Retinal pigment epithelial cell (primary cell): ENCODE measurements around the gene TULP3.

Source experiments
- DNase-seq: peaks from one replicate; pipeline ENCODE4 v3.0.0-alpha.2; 2010; ENCODE audit warnings: low read depth
- H3K4me3 ChIP-seq: 2 replicates; pipeline ENCODE4 v1.5.1; 2011; ENCODE audit warnings: mild to moderate bottlenecking, low read length, control low read depth, moderate library complexity
- CTCF ChIP-seq: conservative IDR thresholded peaks from 2 replicates; pipeline ENCODE4 v1.5.1; 2011; ENCODE audit warnings: low read depth, low read length, control low read depth, inconsistent platforms

Gene TULP3

DNA sequence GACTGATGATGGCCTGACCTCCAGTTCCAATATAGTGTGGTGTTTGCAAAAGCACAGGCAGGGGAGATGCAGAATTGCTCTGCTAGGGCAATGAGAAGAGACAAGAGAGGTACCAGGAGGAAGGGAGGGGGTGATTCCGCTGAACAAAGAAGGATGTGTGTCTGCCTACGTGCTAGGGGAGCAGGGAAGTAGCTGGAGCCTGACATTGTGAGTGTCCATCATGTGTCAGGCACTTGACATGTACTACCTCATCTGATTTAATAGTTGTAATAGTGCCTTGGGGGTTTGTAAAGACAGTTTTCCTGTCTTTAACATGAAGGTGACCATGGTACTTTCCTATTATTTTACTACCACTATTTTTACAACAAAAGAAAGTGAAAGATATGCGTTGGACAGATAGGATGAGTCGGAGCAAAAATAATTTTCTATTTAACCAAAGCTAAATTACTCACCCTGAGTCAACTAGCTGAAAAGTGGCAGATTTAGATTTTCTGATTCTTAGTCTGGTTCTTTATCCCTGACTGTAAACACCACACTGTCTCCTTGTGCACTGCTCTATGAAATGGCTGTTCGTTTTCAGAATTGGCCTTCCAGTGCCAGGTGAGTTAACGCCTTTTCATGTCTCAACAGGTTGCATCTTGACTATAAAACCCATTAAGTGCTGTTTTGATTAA, 34.8 kb downstream of the TULP3 start:
- DNase-seq: no peak
- H3K4me3 ChIP-seq: no peak overlapping the region
- no peak for TF ChIP-seq CTCF

GRCh38 chr12:2930865-2931264, 40.2 kb downstream of the TULP3 start:
- no peak for TF ChIP-seq CTCF
- H3K4me3 ChIP-seq: no peak overlapping the region
- DNase-seq: no peak

DNA sequence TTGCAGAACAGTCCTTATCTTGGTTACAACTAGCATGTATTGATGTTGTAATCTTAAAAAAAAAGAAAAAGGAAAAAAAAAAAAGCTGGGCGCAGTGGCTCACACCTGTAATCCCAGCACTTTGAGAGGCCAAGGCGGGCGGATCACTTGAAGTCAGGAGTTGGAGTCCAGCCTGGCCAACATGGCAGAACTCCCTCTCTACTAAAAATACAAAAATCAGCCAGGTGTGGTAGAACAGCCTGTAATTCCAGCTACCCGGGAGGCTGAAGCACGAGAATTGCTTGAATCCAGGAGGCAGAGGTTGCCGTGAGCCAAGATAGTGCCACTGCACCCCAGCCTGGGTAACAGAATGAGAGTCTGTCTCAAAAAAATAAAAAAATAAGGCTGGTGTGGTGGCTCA, 42.9 kb downstream of the TULP3 start:
- no peak overlapping the region for H3K4me3 ChIP-seq
- no peak for DNase-seq
- no peak for TF ChIP-seq CTCF

- DNase-seq: no peak
- H3K4me3 ChIP-seq: no peak overlapping the region
- no peak for TF ChIP-seq CTCF
Observed at GRCh38 chr12:2934371-2934770, 43.7 kb downstream of the TULP3 start.

- no peak for TF ChIP-seq CTCF
- no peak overlapping the region for H3K4me3 ChIP-seq
- DNase-seq: no peak
Observed at GRCh38 chr12:2936301-2936700, 45.6 kb downstream of the TULP3 start.

- no peak for TF ChIP-seq CTCF
- no peak for DNase-seq
- no peak overlapping the region for H3K4me3 ChIP-seq
Observed at GRCh38 chr12:2937500-2937899, 46.8 kb downstream of the TULP3 start.

GRCh38 chr12:2939191-2939590, 48.5 kb downstream of the TULP3 start:
- no peak for DNase-seq
- TF ChIP-seq CTCF: no peak
- H3K4me3 ChIP-seq: no peak overlapping the region
